PC-9 (cell line): ENCODE results near the gene JARID2.

Experiments
- EZH2 ChIP-seq: fragments of 200-600 bp; sonication (generic); IDR thresholded peaks from 2 replicates; pipeline ENCODE4 v1.8.0; 2017; ENCODE audit warnings: antibody characterized with exemption, low read depth
- TF ChIP-seq, protein P1 (sequence below): fragments of 200-600 bp; sonication (generic); conservative IDR thresholded peaks from 2 replicates; pipeline ENCODE4 v1.6.1; 2017; ENCODE audit warnings: mixed run types, antibody characterized with exemption, mild to moderate bottlenecking, moderate library complexity

DNA sequence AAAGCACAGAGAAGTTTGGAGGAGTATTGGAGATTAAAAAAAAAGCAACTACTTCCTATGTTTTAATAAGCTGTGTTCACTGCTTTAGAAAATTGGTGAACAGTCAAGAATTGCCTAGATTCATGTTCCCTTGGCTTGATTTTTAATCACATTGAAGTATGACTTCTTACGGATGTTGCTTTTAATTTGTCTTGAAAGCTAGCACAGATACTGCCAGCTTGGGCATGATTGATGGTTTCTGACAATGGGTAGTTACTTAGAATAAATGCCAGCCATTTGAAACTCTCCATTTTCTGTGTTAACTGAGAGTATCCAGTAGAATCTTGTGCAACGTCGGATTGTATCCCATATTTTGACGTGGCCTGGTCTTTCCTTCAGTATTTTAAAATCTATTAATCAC lies 239.0 kb downstream of the JARID2 start:
- TF ChIP-seq EZH2, result no peak
- TF ChIP-seq, protein P1, sequence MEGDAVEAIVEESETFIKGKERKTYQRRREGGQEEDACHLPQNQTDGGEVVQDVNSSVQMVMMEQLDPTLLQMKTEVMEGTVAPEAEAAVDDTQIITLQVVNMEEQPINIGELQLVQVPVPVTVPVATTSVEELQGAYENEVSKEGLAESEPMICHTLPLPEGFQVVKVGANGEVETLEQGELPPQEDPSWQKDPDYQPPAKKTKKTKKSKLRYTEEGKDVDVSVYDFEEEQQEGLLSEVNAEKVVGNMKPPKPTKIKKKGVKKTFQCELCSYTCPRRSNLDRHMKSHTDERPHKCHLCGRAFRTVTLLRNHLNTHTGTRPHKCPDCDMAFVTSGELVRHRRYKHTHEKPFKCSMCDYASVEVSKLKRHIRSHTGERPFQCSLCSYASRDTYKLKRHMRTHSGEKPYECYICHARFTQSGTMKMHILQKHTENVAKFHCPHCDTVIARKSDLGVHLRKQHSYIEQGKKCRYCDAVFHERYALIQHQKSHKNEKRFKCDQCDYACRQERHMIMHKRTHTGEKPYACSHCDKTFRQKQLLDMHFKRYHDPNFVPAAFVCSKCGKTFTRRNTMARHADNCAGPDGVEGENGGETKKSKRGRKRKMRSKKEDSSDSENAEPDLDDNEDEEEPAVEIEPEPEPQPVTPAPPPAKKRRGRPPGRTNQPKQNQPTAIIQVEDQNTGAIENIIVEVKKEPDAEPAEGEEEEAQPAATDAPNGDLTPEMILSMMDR, result no peak
